Activated CD8-positive, alpha-beta memory T cell treated with anti-CD3 and anti-CD28 coated beads for 48 hours (primary cell): Measurements from ENCODE around the gene EPS8L1.
A peak's percentile ranks its signal among the peaks of the same experiment; 100 is the strongest.

Experiments used
- DNase-seq, 3 experiments: peaks; one replicate each; pipeline ENCODE4 v3.0.0-alpha.2; 2020; ENCODE audit warnings: low read depth in 2 of 3, low spot score in 2 of 3

The EPS8L1 gene

DNA sequence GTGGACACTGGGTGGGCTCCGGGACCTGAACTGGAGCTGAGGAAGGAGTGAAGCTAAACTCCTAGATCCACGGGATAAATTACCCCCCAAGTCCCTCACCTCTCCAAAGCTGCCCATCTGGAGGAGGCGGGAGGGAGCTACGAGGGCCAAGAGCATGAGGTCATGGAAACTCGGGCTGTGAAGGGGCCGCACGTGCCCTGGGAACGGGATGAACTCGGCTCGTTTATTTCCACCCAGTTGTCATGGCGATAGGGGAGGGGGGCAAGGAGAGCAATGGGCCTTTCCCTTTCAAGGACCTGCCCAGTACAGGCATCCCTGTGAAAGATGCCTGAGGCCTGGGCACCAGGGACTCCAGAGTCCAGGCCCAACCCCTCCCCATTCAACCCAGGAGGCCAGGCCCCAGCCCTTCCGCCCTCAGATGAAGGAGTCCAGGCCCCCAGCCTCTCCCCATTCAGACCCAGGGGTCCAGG lies 37.9 kb downstream of the EPS8L1 start:
- no peak for DNase-seq

DNA sequence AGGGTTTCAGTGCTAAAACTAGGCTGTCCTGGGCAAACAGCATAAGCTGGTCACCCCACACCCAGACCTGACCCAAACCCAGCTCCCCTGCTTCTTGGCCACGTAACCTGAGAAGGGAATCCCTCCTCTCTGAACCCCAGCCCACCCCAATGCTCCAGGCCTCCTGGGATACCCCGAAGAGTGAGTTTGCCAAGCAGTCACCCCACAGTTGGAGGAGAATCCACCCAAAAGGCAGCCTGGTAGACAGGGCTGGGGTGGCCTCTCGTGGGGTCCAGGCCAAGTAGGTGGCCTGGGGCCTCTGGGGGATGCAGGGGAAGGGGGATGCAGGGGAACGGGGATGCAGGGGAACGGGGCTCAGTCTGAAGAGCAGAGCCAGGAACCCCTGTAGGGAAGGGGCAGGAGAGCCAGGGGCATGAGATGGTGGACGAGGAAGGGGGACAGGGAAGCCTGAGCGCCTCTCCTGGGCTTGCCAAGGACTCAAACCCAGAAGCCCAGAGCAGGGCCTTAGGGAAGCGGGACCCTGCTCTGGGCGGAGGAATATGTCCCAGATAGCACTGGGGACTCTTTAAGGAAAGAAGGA lies 39.0 kb downstream of the EPS8L1 start:
- no peak for DNase-seq

DNA sequence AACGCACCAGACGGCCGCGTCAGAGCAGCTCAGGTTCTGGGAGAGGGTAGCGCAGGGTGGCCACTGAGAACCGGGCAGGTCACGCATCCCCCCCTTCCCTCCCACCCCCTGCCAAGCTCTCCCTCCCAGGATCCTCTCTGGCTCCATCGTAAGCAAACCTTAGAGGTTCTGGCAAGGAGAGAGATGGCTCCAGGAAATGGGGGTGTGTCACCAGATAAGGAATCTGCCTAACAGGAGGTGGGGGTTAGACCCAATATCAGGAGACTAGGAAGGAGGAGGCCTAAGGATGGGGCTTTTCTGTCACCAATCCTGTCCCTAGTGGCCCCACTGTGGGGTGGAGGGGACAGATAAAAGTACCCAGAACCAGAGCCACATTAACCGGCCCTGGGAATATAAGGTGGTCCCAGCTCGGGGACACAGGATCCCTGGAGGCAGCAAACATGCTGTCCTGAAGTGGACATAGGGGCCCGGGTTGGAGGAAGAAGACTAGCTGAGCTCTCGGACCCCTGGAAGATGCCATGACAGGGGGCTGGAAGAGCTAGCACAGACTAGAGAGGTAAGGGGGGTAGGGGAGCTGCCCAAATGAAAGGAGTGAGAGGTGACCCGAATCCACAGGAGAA lies 39.9 kb downstream of the EPS8L1 start:
- no peak for DNase-seq

DNA sequence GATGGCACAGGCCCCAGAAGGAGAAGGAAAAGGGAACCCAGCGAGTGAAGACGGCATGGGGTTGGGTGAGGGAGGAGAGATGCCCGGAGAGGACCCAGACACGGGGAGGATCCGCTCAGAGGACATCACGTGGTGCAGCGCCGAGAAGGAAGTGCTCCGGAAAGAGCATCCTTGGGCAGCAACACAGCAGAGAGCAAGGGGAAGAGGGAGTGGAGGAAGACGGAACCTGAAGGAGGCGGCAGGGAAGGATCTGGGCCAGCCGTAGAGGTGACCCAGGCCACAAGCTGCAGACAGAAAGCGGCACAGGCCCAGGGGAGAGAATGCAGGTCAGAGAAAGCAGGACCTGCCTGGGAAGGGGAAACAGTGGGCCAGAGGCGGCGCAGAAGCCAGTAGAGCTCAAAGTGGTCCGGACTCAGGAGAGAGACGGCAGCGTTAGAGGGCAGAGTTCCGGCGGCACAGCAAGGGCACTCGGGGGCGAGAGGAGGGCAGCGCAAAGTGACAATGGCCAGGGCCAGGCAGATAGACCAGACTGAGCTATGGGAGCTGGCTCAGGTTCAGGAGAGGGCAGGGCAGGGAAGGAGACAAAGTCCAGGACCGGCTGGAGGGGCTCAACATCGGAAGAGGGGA lies 40.7 kb downstream of the EPS8L1 start:
- peak in 2 of 3 experiments; percentile 15 to 19 for DNase-seq

DNA sequence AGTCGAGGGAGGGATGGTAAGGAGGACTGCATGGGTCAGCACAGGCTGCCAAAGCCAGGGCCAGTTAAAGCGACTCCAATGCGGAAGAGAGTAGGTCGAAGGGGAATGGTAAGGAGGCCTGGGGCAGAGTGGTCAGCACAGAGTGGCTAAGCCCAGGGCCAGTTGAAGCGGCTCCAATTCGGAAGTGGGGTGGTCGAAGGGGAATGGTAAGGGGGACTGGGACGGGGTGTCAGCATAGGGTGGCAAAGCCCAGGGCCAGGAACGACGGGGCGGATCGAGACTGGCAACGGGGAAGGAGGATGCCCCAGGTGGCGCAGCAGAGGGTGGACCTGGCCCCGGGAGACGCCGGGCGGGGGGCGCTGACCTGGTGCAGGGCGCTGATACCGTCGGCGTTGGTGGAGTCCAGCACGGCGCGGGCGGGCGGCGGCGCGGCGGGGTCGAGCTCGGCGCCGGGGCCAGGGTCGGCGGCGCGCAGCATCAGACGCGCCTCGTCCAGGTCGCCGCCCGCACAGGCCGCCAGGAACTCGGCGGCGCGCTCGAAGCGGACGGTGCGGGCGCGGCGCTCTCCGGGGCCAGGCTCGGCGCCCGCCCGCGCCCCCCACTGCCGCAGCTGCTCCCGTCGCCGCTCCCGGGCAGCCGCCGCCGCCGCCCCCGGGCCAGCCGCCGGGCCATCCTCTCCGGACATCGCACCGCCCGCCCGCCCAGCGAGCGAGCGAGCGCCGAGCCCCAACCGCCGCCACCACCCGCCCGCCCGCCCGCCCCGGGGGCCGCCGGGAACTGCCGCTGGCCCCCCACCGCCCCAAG lies 41.4 kb downstream of the EPS8L1 start, which contains the start of gene PPP1R12C:
PPP1R12C (minus strand) TSS at position 779 of the 804 bp plus-strand sequence; CDS start at position 685, 94 bp downstream.
- no peak for DNase-seq

DNA sequence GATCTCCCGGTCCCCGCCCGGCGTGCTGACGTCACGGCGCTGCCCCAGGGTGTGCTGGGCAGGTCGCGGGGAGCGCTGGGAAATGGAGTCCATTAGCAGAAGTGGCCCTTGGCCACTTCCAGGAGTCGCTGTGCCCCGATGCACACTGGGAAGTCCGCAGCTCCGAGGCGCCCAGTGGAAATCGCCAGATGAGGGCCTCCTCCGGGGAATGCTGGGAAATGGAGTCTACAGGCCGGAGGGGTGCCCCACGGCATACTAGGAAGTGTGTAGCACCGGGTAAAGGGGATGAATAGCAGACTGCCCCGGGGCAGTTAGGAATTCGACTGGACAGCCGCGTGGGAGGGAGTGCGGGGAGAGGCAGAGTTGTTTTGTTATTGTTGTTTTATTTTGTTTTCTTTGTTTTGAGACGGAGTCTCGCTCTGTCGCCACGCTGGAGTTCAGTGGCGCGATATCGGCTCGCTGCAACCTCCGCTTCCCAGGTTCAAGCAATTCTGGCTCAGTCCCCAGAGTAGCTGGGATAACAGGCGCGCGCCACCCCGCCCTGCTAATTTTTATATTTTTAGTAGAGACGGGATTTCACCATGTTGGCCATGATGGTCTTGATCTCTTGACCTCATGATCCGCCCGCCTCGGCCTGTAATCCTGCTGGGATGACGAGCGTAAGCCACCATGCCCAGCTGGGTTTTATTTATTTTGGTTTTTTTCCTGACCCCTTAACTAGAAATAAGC lies 42.2 kb downstream of the EPS8L1 start:
- peak; percentile 85 to 92 (median 92) for DNase-seq

DNA sequence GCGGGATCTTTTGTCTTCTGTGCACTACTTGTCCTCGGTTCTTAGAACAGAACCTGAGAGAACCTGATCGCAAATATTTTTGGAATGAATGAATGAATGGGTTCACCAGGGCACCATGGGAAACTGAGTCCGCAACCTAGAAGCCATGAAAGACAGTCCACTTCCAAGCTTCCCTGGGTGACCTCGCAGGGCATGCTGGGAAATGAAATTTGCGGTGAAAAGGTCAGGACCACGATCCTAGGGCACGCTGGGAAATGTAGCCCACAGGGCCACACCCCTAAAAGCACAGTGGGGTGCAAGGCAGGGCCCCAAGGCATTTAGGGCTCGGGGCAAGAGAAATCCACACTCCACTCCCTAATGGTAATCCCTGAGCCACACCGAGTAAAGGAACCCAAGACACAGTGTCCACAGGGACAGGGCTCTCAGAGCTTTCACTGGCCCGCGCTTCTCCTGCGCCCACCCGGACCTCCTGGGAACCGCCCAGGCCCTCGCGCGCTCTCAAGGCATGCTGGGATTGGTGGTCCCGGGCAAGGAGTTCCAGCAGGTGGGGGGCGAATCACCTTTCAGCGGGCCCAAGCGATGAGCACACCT lies 42.8 kb downstream of the EPS8L1 start:
- DNase-seq, result no peak

DNA sequence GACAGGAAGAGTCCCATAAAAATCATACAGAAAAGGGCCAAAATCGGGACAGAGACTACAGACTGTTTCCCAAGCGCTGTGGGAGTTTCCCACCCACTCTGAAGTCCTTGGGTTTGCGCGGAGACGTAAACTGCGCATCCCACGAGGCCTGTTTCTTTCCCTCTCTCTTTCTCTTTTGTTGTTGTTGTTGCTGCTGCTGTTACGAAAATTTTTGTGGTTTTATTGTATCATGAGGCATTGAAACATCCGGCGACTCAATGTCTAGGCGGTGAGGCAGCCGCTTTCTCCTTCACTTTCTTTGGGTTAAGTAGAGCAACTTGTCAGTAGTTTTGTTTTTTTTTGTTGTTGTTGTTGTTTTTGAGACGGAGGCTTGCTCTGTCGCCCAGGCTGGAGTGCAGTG lies 43.4 kb downstream of the EPS8L1 start:
- DNase-seq, result no peak

DNA sequence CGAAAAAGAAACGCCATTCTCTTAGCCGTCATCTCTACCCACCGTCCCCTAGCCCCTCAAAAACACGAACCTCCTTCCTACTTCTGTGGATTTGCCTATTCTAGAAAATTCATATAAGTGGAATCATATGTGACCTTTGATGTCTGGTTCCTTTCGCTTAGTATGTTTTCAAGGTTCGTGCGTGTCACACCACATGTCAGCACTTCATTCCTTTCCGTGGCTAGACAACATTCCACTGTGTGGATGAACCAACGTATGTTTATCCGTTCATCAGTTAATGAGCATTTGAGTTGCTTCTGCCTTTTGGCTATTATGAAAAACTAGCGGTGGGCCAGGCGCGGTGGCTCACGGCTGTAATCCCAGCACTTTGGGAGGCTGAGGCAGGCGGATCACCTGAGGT lies 55.8 kb downstream of the EPS8L1 start:
- no peak for DNase-seq

DNA sequence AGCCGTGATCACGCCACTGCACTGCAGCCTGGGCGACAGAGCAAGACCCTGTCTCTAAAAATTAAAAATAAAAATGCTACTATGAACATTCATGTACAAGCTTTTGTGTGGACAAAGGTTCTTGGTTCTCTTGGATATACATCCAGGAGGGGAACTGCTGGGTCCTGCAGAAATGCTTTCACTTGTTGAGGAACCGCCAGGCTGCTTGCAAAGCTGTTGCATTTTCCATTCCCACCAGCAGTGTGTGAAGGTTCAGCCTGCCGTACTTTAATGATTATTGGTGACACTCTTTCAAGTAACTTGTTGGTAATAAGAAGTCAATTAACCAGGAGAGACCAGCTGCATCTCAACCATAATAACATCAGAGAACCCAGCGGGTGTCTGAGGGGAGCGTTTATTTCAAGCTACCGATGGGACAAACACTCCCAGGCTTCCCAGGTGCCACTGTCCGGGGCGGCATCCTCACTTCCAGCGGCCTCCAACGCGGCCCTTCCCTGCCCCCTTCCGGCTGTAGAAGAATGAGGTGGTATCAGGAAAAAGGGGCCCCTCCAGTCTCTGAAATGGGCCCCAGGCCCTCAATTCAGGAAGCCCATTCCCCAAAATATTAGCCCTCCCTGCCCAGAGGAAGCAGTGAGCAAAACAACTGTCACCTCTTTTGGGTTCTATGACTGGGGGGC lies 56.9 kb downstream of the EPS8L1 start:
- DNase-seq, result no peak

DNA sequence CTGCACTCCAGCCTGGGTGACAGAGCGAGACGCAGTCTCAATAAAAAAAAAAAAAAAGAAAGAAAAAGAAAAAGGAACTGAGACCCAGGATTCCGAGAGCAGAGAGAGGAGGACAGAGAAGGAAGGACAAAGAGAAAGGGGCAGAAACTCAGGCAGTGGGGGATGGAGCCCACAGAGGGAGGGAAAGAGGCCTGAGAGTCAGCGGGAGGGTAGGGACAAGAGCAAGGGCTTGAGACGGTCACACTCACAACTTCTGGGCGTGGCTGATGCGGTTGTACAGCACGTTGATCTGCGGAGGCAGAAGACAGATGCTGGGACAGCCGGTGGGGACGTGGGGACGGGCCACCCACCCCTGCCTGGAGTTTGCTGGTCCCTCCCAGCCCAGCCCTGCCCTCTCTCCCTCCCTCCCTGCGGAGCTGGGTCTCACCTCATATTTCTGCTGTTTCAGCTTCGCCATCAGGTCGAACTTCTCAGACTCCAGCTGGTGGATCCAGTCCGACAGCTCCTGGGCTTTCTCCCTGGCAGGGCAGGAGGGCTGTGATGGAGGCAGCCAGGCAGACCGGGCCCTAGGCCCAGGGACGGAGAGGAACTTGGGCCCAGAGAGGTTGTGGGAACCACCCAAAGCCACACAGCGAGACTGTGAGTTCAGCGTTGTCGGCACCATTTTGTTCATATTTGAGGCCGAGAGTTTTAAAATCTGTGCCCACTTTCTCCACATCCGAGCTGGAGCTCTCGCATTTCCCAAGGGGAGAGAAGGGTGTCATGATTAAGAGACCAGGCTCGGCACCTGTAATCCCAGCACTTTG lies 58.2 kb downstream of the EPS8L1 start:
- DNase-seq, result no peak

DNA sequence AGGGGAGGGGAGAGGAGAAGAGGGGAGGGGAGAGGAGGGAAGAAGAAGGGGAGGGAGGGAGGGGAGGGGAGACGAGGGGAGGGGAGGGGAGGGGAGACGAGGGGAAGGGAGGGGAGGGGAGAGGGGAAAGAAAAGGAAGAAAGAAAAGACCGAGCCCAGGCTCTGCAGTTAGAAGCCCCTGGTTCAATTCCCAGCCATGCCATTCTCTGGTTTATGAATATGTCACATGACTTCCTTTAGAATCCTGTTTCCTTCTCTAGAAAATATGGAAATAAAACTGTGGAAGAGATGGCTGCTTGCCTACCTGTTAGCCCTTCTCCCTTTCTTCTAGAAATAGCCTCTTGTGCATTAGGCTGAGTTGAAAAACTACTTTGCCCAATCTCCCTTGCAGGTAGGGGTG lies 59.1 kb downstream of the EPS8L1 start:
- no peak for DNase-seq

DNA sequence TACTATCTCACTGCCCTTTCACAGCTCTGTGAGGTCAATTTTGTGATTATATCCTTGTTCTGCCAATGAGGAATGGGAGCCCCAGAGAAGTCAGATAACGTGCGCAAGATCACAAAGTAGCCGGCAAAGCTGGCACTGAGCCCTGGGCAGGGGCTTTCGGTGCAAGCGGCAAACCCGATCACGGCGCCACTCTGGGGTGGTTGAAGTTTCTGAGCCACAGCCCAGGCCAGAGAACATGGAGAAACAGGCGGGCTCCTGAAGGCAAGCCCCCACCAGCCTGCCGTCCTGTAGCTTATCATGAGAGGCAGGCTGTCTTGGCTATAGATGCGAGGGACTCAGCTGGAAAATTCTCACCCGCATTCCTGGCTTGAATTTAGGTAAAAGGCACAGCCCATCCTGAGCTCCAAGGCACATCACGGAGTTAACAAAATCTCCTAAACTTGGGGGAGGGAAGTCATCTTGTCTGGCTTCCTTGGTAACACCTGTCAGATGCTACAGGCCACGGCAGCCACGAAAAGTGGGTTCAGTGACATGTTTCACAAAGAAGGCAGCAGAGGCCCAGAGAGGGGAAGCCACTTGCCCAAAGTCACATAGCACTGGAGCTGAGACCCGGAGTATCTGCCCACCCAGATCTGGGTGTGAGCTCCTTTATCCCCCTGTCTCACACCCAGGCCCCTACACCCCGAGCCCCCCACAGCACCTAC lies 60.9 kb downstream of the EPS8L1 start:
- DNase-seq, result no peak
